ENCODE results near the gene LYL1.

Gene LYL1

DNA sequence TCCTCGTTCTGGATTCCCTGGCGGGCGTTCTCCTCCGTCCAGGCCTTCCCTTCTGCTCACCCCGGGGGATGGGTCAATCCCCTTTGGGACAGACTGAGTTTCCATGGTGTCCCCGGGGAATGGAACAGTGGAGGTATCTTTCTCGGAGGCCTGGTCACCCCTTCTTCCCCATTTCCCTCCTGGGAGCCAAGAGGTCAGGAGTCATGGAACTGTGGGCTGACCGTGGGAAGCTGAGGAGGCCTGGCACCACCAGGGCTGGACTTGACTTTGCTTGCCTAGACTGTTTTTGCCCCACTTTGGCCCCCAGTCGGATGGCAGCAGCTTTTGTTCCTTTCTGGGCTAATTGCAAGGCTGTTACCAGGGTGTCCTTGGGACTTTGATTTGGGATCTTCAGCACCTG, 17.4 kb upstream of the LYL1 start:
- DNase-seq (ENCODE audit: insufficient read length, low spot score), result no peak
- TF ChIP-seq TAF1 (IDR thresholded peaks at IDR 0.05; ENCODE audit: low read depth, low read length) (no peak), POLR2AphosphoS5 (IDR thresholded peaks at IDR 0.05; ENCODE audit: low read depth, low read length) (no peak), POLR2A (IDR thresholded peaks at IDR 0.05; ENCODE audit: low read depth, low read length) (no peak), SPI1 (IDR thresholded peaks at IDR 0.05; ENCODE audit: low read depth, low read length) (no peak), PAX5 (IDR thresholded peaks at IDR 0.05; ENCODE audit: insufficient read depth, low read length, severe bottlenecking) (no peak), POU2F2 (IDR thresholded peaks at IDR 0.05; ENCODE audit: low read depth, low read length) (no peak)
- FAIRE-seq, result no peak

DNA sequence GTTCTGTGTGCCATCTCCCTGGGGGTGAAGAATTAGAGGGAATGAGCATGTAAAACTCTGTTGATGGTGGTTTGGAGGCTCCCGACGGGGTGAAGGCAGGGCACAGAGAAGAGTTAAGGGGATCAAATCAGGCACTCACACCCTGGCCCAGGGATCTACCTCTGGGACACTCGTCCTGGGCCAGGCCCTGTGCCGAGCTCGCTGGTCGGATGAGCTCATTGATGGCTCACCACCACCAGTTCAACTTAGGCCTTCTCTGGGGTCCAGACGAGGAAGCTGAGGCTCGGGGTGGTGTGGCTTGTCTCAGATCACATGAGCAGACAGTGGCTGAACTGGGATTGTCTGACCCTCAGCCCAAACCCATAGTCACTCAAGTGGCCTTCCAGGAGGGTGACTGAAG, 17.0 kb upstream of the LYL1 start:
- FAIRE-seq (no peak), DNase-seq (ENCODE audit: insufficient read length, low spot score) (no peak)
- TF ChIP-seq TAF1 (IDR thresholded peaks at IDR 0.05; ENCODE audit: low read depth, low read length), result no peak
- no peak for TF ChIP-seq POLR2A (IDR thresholded peaks at IDR 0.05; ENCODE audit: low read depth, low read length)
- TF ChIP-seq POLR2AphosphoS5 (IDR thresholded peaks at IDR 0.05; ENCODE audit: low read depth, low read length), result no peak

DNA sequence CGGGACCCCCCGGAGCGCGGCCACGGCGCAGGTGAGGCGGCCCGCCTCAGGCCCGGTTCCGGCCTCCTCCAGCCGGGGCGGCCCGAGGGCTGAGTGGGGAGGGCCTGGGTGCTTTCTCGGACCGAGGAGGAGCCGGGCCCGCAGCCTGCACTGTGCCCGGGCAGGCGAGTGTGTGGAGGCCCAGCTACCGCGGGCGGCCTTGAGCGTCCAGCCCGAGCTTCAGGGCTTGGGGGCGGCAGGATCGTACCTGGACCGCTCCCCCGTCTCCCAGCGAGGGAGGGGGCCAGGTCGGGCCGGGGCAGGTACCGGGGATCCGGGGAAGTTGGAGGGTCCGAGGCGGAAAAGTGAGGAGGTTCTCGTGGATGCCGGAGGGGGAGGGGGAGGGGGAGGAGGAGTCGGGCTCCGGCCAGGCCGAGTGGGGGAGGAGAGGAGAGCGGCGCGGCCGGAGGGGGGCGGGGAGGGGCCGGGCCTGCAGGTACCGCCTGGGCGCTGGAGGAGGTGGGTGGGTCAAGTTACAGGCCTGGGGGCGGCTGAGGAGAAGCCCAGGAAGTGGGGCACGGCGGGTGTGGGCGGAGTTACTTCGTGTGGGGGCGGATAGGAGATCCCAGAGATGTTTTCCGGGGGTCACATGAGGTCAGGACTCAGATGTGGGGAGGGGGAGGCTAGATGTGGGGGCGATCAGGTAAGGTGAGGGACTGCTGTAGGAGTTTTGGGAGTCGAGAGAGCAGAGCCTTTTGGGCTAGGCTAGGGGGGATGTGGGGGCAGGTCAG, 16.0 kb upstream of the LYL1 start:
- TF ChIP-seq TAF1 (IDR thresholded peaks at IDR 0.05; ENCODE audit: low read depth, low read length), result no peak
- TF ChIP-seq POLR2A (IDR thresholded peaks at IDR 0.05; ENCODE audit: low read depth, low read length), result no peak
- TF ChIP-seq PAX5 (IDR thresholded peaks at IDR 0.05; ENCODE audit: insufficient read depth, low read length, severe bottlenecking), result no peak
- no peak for TF ChIP-seq POLR2AphosphoS5 (IDR thresholded peaks at IDR 0.05; ENCODE audit: low read depth, low read length)
- TF ChIP-seq POU2F2 (IDR thresholded peaks at IDR 0.05; ENCODE audit: low read depth, low read length), result no peak
- no peak for TF ChIP-seq SPI1 (IDR thresholded peaks at IDR 0.05; ENCODE audit: low read depth, low read length)
- peak; percentile 74 for DNase-seq (ENCODE audit: insufficient read length, low spot score)
- peak; percentile 69 for FAIRE-seq

DNA sequence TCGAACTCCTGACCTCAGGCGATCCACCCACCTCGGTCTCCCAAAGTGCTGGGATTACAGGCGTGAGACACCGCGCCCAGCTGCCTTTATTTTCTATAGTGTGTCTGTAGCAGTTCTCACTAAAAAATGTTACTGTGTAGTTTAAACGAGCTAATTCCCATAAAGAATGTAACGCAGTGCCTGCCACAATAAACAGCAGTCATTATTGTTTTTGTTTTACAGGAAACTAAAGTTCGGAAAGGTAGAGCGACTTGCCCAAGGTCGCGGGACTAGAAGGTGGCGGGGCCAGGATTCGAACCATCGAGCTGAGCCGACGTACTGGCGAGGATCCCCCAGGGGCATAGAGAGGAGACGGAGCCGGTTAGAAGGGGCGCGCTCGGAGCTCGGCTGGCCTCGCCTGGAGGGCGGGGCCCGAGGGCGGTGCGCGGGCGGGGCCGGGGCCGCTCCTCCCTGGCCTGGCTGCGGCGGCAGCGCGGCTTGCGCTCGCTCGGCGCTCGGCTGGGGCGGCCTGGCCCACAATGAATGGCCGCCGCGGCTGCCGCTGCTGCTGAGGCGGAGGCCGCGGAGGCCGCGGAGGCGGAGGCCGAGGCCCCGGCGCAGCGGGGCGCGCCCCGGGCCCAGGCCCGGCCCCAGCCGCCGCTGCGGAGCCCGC, 15.2 kb upstream of the LYL1 start, which contains the start of gene NACC1:
TSS of gene NACC1 (plus strand) at position 493 of the 652 bp plus-strand sequence. CDS start 16,944 bp downstream, outside the sequence.
- peak; percentile 84 for FAIRE-seq
- TF ChIP-seq SPI1 (IDR thresholded peaks at IDR 0.05; ENCODE audit: low read depth, low read length), result no peak
- peak; percentile 69; the same call in 1 of the 2 replicates for TF ChIP-seq TAF1 (IDR thresholded peaks at IDR 0.05; ENCODE audit: low read depth, low read length)
- no peak for TF ChIP-seq PAX5 (IDR thresholded peaks at IDR 0.05; ENCODE audit: insufficient read depth, low read length, severe bottlenecking)
- TF ChIP-seq POLR2A (IDR thresholded peaks at IDR 0.05; ENCODE audit: low read depth, low read length), result no peak
- TF ChIP-seq POU2F2 (IDR thresholded peaks at IDR 0.05; ENCODE audit: low read depth, low read length), result no peak
- TF ChIP-seq POLR2AphosphoS5 (IDR thresholded peaks at IDR 0.05; ENCODE audit: low read depth, low read length), result no peak
- peak; percentile 97 for DNase-seq (ENCODE audit: insufficient read length, low spot score)

DNA sequence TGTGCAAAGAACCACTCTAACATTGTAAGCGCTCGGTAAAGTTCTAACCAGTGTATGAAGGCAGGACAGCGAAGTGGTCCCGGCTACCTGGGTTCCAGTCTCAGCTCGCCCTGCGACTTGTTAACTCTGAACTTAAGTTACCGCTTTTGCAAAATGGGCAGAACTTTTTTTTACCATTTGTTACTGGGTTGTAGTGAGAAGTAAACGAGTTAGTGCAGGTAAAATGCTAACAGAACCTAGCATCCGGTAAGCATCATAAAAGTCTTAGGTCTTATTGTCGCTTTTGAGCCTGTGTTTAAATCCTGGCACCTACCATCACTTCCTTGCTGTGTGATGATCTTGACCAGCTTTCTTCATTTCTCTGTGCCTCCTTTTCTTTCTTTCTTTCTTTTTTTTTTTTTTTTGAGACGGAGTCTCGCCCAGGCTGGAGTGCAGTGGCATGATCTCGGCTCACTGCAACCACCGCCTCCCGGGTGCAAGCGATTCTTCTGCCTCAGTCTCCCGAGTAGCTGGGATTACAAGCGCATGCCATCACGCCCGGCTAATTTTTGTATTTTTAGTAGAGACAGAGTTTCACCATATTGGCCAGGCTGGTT, 14.6 kb upstream of the LYL1 start:
- TF ChIP-seq POLR2A (IDR thresholded peaks at IDR 0.05; ENCODE audit: low read depth, low read length) (no peak), SPI1 (IDR thresholded peaks at IDR 0.05; ENCODE audit: low read depth, low read length) (no peak), TAF1 (IDR thresholded peaks at IDR 0.05; ENCODE audit: low read depth, low read length) (no peak), PAX5 (IDR thresholded peaks at IDR 0.05; ENCODE audit: insufficient read depth, low read length, severe bottlenecking) (no peak), POLR2AphosphoS5 (IDR thresholded peaks at IDR 0.05; ENCODE audit: low read depth, low read length) (no peak), POU2F2 (IDR thresholded peaks at IDR 0.05; ENCODE audit: low read depth, low read length) (no peak)
- no peak for FAIRE-seq
- no peak for DNase-seq (ENCODE audit: insufficient read length, low spot score)

DNA sequence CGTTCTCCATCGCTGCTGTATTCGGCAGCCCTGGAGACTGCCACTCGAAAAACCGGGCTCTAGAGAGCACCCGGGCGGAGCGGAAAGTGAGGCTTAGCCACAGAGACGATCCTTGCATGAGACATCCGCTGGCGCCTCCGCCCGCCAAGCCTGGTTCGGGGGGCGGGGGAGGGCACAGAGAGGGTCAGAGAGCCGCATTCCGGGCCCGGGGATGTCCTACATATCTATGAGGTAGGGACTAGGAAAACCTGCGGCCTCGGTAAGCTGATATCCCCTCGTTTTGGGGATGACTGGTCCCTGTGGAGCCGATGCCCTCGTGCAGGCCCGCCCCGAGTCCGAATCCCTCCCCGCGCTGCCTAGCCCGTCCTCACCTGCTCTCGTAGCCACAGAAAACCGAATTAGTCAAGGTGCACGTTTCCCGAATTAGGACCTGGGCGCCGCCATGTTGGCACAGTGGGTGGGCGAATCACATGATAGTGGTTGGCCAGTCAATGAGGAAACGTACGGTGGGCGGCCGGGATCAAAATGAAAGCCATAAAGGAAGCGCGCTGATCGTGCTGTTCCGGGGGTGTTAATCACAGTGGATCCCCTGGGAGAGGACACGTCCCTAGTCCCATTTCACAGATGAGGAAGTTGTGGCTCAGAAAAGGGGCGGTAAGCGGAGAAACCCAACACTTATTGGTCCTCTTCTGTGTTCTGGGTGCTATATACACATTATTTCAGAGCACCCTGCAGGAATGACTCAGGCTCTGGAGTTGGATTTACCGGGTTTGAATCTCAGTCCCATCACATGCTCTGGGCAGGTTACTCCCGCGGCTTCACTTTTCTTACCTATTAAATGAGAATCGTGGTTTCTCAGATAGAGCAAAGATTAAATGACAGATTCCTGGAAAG, 13.9 kb upstream of the LYL1 start, which contains the start of gene TRMT1:
TSS of gene TRMT1 (minus strand) at position 459 of the 894 bp plus-strand sequence. CDS start at position 118, 341 bp downstream.
- DNase-seq (ENCODE audit: insufficient read length, low spot score) (peak; percentile 88), FAIRE-seq (peak; percentile 95)
- TF ChIP-seq SPI1 (IDR thresholded peaks at IDR 0.05; ENCODE audit: low read depth, low read length) (peak; percentile 13; the same call in 1 of the 2 replicates), PAX5 (IDR thresholded peaks at IDR 0.05; ENCODE audit: insufficient read depth, low read length, severe bottlenecking) (no peak), POLR2A (IDR thresholded peaks at IDR 0.05; ENCODE audit: low read depth, low read length) (peak; percentile 39; the same call in 1 of the 2 replicates), POU2F2 (IDR thresholded peaks at IDR 0.05; ENCODE audit: low read depth, low read length) (no peak), POLR2AphosphoS5 (IDR thresholded peaks at IDR 0.05; ENCODE audit: low read depth, low read length) (no peak), TAF1 (IDR thresholded peaks at IDR 0.05; ENCODE audit: low read depth, low read length) (peak; percentile 16; the same call in 1 of the 2 replicates)

DNA sequence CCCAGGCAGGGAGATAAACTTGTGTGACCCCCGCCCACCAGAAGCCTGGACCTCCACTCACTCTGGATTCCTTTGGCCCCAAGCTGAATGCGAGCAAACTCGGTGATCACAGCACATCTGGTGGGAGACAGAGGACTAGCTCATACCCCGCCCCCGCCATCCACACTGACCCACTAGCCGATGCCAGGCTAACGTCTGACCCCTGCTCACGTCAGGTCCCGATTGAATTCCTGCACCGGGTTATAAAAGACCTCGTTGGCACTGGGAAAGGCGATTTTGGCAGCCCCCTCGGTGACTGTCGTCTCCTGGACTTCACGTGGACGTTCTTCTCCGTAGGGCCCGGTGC, 13.3 kb upstream of the LYL1 start:
- no peak for DNase-seq (ENCODE audit: insufficient read length, low spot score)
- no peak for TF ChIP-seq POLR2AphosphoS5 (IDR thresholded peaks at IDR 0.05; ENCODE audit: low read depth, low read length)
- TF ChIP-seq POU2F2 (IDR thresholded peaks at IDR 0.05; ENCODE audit: low read depth, low read length), result no peak
- no peak for TF ChIP-seq PAX5 (IDR thresholded peaks at IDR 0.05; ENCODE audit: insufficient read depth, low read length, severe bottlenecking)
- no peak for TF ChIP-seq SPI1 (IDR thresholded peaks at IDR 0.05; ENCODE audit: low read depth, low read length)
- TF ChIP-seq POLR2A (IDR thresholded peaks at IDR 0.05; ENCODE audit: low read depth, low read length), result no peak
- TF ChIP-seq TAF1 (IDR thresholded peaks at IDR 0.05; ENCODE audit: low read depth, low read length), result no peak
- no peak for FAIRE-seq

DNA sequence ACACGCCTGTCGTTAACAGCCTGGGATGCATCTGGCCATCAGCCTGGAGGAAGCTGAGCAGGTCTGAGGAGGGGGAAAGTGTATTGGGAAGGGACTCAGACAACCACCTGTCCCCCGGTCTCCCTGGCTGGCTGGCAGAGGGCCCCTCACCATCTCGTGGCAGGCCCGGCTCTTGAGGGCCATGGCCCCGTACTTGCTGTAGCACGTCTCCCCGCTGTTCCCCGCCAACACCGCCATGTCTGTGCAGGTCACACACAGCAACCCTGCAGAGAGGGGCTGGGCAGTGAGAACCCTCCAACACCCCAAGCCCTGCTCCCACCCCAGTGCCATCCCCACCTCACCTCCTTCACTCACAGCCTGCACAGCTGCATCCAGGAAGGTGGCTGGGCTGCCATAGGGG, 9.9 kb upstream of the LYL1 start:
- FAIRE-seq, result no peak
- DNase-seq (ENCODE audit: insufficient read length, low spot score), result no peak

More for the DNA sequence above, 9.9 kb upstream of the LYL1 start:
- TF ChIP-seq POU2F2 (IDR thresholded peaks at IDR 0.05; ENCODE audit: low read depth, low read length) (no peak), SPI1 (IDR thresholded peaks at IDR 0.05; ENCODE audit: low read depth, low read length) (no peak)

Data from GM12891 (cell line).